SK-N-SH (cell line): ENCODE results near the gene IRGC.

Experiments
- CHD2 ChIP-seq: fragments of 150-350 bp; IDR thresholded peaks from 2 replicates; pipeline ENCODE4 v1.6.1; 2018; ENCODE audit warnings: low read length; ENCODE audit not compliant: partially characterized antibody
- CTCF ChIP-seq: fragments of 200-600 bp; sonication (generic); IDR thresholded peaks from 2 replicates; pipeline ENCODE4 v1.6.1; 2017; ENCODE audit warnings: antibody characterized with exemption, mild to moderate bottlenecking, moderate library complexity
- EP300 ChIP-seq, 2 experiments: IDR thresholded peaks; 2 replicates each; pipeline versions ENCODE4 v1.4.0 to v1.6.1; 2012; ENCODE audit warnings: borderline replicate concordance in 1 of 2, low read depth in 1 of 2, low read length in 1 of 2
- EZH2phosphoT487 ChIP-seq: fragments of 200-600 bp; sonication (generic); IDR thresholded peaks from 2 replicates; pipeline ENCODE4 v1.6.1; 2017; ENCODE audit warnings: low read depth, mixed run types, mild to moderate bottlenecking, antibody characterized with exemption, moderate library complexity, borderline replicate concordance
- FOSL2 ChIP-seq: IDR thresholded peaks from 2 replicates; pipeline ENCODE4 v1.4.0; 2012; ENCODE audit warnings: low read depth, mild to moderate bottlenecking, moderate library complexity, borderline replicate concordance
- GABPA ChIP-seq: IDR thresholded peaks from 2 replicates; pipeline ENCODE4 v1.4.0; 2012; ENCODE audit warnings: low read depth, mild to moderate bottlenecking
- POLR2AphosphoS5 ChIP-seq: IDR thresholded peaks from 2 replicates; pipeline ENCODE4 v1.6.1; 2012; ENCODE audit warnings: low read depth, low read length
- RAD21 ChIP-seq: IDR thresholded peaks from 2 replicates; pipeline ENCODE4 v1.6.1; 2012; ENCODE audit warnings: mild to moderate bottlenecking, low read length
- REST ChIP-seq: IDR thresholded peaks from 2 replicates; pipeline ENCODE4 v1.6.1; 2012; ENCODE audit warnings: mild to moderate bottlenecking, low read depth, low read length, moderate library complexity
- RFX5 ChIP-seq: IDR thresholded peaks from 2 replicates; pipeline ENCODE4 v1.6.1; 2012; ENCODE audit warnings: mild to moderate bottlenecking, improper control_type of control experiment, low read length
- TAF1 ChIP-seq: IDR thresholded peaks from 2 replicates; pipeline ENCODE4 v1.6.1; 2012; ENCODE audit warnings: low read depth, mild to moderate bottlenecking, low read length, moderate library complexity, borderline replicate concordance
- TCF12 ChIP-seq: IDR thresholded peaks from 2 replicates; pipeline ENCODE4 v1.4.0; 2012
- USF1 ChIP-seq: IDR thresholded peaks from 2 replicates; pipeline ENCODE4 v1.4.0; 2012; ENCODE audit warnings: low read depth, borderline replicate concordance

- TF ChIP-seq EP300 (IDR thresholded peaks at IDR 0.05; ENCODE audit: borderline replicate concordance in 1 of 2, low read depth in 1 of 2, low read length in 1 of 2) = peak in 1 of 2 experiments; percentile 21; a peak in 1 of 4 replicates
- no peak for TF ChIP-seq CTCF
- peak; percentile 5; the same call in 1 of the 2 replicates for TF ChIP-seq TCF12
- TF ChIP-seq GABPA = no peak
- TF ChIP-seq POLR2AphosphoS5 = no peak; the same call in 1 of the 2 replicates
- TF ChIP-seq CHD2 = no peak
- no peak for TF ChIP-seq EZH2phosphoT487
- TF ChIP-seq RFX5 = no peak
- TF ChIP-seq TAF1 = no peak
- no peak for TF ChIP-seq USF1
- TF ChIP-seq FOSL2 = peak; percentile 57; the same call in 1 of the 2 replicates
- no peak for TF ChIP-seq RAD21
- TF ChIP-seq REST = no peak
Observed at GRCh38 chr19:43755256-43755801, 39.5 kb downstream of the IRGC start.
